GM10248 (cell line): ENCODE data around the gene GATAD1.

ENCODE experiments used
- CTCF ChIA-PET: fragments of 300-600 bp; sonication (Branson Sonifier 250); formaldehyde crosslinking; extraction: SDS; loops from one replicate; lab custom pipeline; 2021; ENCODE audit warnings: antibody characterized with exemption; lab: Yijun Ruan, JAX
- POLR2A ChIA-PET: fragments of 350-650 bp; sonication (Branson Sonifier 250); formaldehyde crosslinking; extraction: SDS; loops from one replicate; lab custom pipeline; 2020; ENCODE audit warnings: antibody characterized with exemption; lab: Yijun Ruan, JAX
- DNase-seq: peaks from one replicate; pipeline ENCODE4 v3.0.0; 2012; ENCODE audit errors: extremely low spot score
- CTCF ChIP-seq: IDR thresholded peaks from 2 replicates; pipeline ENCODE4 v1.5.1; 2012; ENCODE audit warnings: mild to moderate bottlenecking, low read depth; ENCODE audit errors: extremely low read depth, missing control alignments, control extremely low read depth

Gene GATAD1

GRCh38 chr7:92422926-92423325, 24.4 kb upstream of the GATAD1 start:
- CTCF ChIA-PET: interaction anchor here (1.5 to 10.9 kb wide), 10 partner anchors 9 to 94 kb away, joined by 3 to 126 read pairs (median 7); partner anchors contain the start of gene GATAD1
- DNase-seq: no peak
- POLR2A ChIA-PET: interaction anchor here (0.6 kb wide), 1 partner anchor 14 kb away, joined by 3 read pairs; no protein-coding TSS in a partner anchor
- TF ChIP-seq CTCF: no peak

- POLR2A ChIA-PET: interaction anchor here (1.1 kb wide), 1 partner anchor 24 kb away, joined by 3 read pairs; the partner anchor contains the start of gene GATAD1
Measured at GRCh38 chr7:92423710-92424131, 23.6 kb upstream of the GATAD1 start.

DNA sequence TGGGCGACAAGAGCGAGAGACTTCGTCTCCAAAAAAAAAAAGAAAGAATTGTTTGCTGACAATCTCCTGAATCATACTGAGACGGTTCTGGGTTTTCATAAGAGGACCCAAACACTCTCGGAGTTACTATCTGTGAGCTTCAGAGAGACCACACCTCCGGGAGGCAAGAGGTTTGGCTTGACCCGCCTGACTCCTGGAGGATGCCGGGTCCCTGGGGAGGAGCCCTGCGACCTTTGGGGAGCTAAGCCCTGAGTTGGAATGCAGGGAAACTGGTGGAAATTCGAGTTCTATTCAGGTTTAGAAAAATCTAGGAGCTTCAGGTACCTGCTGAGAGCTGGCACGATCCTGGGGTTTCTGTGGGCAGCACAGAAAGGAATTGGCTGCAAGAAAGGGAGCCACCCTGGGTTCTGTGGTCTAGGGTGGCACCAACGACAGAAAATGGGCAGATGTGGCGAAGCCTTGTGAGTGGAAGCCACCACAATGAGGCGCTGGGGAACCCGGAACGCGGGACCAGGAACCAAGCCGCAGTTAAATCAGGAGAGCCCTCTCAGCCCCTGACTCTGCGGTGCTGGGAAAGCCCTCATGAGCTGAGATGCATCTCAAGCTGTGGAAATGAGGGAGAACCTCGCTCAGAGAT, 21.9 kb upstream of the GATAD1 start:
- CTCF ChIA-PET: interaction anchor here (0.7 to 10.9 kb wide), 12 partner anchors 8 to 204 kb away, joined by 3 to 126 read pairs (median 5); partner anchors contain the start of gene GATAD1
- POLR2A ChIA-PET: no interaction called here
- no peak for DNase-seq
- no peak for TF ChIP-seq CTCF

More at GRCh38 chr7:92423710-92424131, 23.6 kb upstream of the GATAD1 start:
- no peak for DNase-seq
- TF ChIP-seq CTCF: no peak
- CTCF ChIA-PET: interaction anchor here (0.8 to 10.9 kb wide), 34 partner anchors 10 to 593 kb away, joined by 3 to 126 read pairs (median 4); partner anchors contain the start of genes ANKIB1, GATAD1, KRIT1 and LRRD1

DNA sequence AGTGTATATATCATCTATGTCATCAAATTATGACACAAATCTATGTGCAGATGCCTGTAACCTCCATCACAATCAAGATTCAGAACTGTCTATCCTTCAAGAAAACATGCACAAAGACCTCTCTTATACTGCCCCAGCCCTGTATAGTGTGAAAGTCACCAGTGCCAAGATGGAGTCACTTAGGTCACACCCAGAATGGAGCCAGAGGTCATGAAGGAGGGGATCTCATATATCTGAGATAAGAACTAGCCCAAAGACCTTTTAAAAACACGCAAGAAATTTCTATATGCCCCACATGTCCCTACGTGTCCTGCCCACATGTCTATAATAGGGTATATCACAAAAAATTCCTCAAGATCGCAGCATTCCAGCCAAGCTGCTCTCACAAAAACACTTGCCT, 20.1 kb upstream of the GATAD1 start:
- ChIA-PET CTCF (interaction anchor here (3.1 to 10.9 kb wide), 2 partner anchors 11 to 19 kb away, joined by 25 to 126 read pairs; partner anchors contain the start of gene GATAD1), POLR2A (no interaction called here)
- TF ChIP-seq CTCF: no peak
- no peak for DNase-seq

GRCh38 chr7:92432299-92432946, 14.9 kb upstream of the GATAD1 start:
- ChIA-PET POLR2A (no interaction called here), CTCF (interaction anchor here (1.1 to 2.1 kb wide), 3 partner anchors 9 to 16 kb away, joined by 3 to 9 read pairs (median 8); partner anchors contain the start of gene GATAD1)
- TF ChIP-seq CTCF: no peak
- DNase-seq: no peak

GRCh38 chr7:92433019-92433418, 14.3 kb upstream of the GATAD1 start:
- no peak for DNase-seq
- CTCF ChIA-PET: interaction anchor here (1.1 to 2.1 kb wide), 4 partner anchors 8 to 16 kb away, joined by 3 to 9 read pairs (median 6); partner anchors contain the start of gene GATAD1
- POLR2A ChIA-PET: no interaction called here
- no peak for TF ChIP-seq CTCF
